Liver (tissue), 3 donors: ENCODE measurements around the gene SETBP1.

Source experiments
- FOXA1 ChIP-seq: IDR thresholded peaks from 2 replicates; pipeline ENCODE4 v1.6.1; 2016; ENCODE audit warnings: antibody characterized with exemption
- GABPA ChIP-seq, 2 donors: IDR thresholded peaks in 1 of 2; conservative IDR thresholded peaks in 1 of 2; 2 replicates each; pipeline ENCODE4 v1.6.1; 2016; ENCODE audit warnings: antibody characterized with exemption in 2 of 2, mild to moderate bottlenecking in 1 of 2, moderate library complexity in 1 of 2
- HNF4A ChIP-seq, 2 donors: conservative IDR thresholded peaks; 2 replicates each; pipeline ENCODE4 v1.6.1; 2016; ENCODE audit warnings: antibody characterized with exemption in 2 of 2, mild to moderate bottlenecking in 2 of 2
- RAD21 ChIP-seq, 2 donors: IDR thresholded peaks; 2 replicates each; pipeline ENCODE4 v1.6.1; 2016; ENCODE audit warnings: antibody characterized with exemption in 2 of 2, mild to moderate bottlenecking in 2 of 2
- SP1 ChIP-seq: IDR thresholded peaks from 2 replicates; pipeline ENCODE4 v1.6.1; 2018; ENCODE audit warnings: antibody characterized with exemption, mild to moderate bottlenecking
- YY1 ChIP-seq: IDR thresholded peaks from 2 replicates; pipeline ENCODE4 v1.6.1; 2016; ENCODE audit warnings: antibody characterized with exemption, mild to moderate bottlenecking
- TF ChIP-seq, protein P1 (sequence below): fragments of 150-350 bp; IDR thresholded peaks from 2 replicates; pipeline ENCODE4 v1.5.1; 2017; ENCODE audit warnings: improper control_type of control experiment, low read depth, low read length; ENCODE audit not compliant: missing input control
- TF ChIP-seq, protein P2 (sequence below): IDR thresholded peaks from 2 replicates; pipeline ENCODE4 v1.6.1; 2016; ENCODE audit warnings: antibody characterized with exemption
- donor health status: healthy.
- donor health status: healthy.

DNA sequence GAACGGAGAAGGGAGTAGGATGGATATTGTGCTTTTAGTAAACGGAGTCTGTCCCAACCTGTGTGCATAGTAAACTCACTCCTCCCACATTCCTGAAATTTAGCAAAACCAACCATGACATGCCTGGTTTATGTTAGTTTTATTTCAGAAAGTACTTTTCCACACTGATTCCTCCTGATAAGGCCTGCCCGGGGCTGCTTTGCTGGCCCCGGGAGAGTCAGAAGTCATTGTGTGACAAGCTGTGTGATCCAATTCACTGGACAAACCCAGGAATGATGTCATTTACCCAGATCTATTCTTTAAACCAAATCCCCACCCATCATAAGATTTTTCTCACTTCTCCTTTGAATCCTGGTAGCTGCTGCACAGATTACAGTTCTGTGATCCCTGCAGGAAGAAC lies 109.0 kb downstream of the SETBP1 start:
- TF ChIP-seq, protein P1, sequence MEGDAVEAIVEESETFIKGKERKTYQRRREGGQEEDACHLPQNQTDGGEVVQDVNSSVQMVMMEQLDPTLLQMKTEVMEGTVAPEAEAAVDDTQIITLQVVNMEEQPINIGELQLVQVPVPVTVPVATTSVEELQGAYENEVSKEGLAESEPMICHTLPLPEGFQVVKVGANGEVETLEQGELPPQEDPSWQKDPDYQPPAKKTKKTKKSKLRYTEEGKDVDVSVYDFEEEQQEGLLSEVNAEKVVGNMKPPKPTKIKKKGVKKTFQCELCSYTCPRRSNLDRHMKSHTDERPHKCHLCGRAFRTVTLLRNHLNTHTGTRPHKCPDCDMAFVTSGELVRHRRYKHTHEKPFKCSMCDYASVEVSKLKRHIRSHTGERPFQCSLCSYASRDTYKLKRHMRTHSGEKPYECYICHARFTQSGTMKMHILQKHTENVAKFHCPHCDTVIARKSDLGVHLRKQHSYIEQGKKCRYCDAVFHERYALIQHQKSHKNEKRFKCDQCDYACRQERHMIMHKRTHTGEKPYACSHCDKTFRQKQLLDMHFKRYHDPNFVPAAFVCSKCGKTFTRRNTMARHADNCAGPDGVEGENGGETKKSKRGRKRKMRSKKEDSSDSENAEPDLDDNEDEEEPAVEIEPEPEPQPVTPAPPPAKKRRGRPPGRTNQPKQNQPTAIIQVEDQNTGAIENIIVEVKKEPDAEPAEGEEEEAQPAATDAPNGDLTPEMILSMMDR: no peak
- TF ChIP-seq, protein P2, sequence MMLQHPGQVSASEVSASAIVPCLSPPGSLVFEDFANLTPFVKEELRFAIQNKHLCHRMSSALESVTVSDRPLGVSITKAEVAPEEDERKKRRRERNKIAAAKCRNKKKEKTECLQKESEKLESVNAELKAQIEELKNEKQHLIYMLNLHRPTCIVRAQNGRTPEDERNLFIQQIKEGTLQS: no peak
- TF ChIP-seq HNF4A (conservative IDR thresholded peaks at IDR 0.05) (peak; percentile 33 to 40), RAD21 (IDR thresholded peaks at IDR 0.05) (peak; percentile 9 to 35), GABPA (IDR thresholded peaks at IDR 0.05 in 1 of 2, conservative IDR thresholded peaks at IDR 0.05 in 1 of 2) (no peak), FOXA1 (no peak), YY1 (peak; percentile 5), SP1 (peak; percentile 47)
